ENCODE data around the gene B9D2.

Gene B9D2

DNA sequence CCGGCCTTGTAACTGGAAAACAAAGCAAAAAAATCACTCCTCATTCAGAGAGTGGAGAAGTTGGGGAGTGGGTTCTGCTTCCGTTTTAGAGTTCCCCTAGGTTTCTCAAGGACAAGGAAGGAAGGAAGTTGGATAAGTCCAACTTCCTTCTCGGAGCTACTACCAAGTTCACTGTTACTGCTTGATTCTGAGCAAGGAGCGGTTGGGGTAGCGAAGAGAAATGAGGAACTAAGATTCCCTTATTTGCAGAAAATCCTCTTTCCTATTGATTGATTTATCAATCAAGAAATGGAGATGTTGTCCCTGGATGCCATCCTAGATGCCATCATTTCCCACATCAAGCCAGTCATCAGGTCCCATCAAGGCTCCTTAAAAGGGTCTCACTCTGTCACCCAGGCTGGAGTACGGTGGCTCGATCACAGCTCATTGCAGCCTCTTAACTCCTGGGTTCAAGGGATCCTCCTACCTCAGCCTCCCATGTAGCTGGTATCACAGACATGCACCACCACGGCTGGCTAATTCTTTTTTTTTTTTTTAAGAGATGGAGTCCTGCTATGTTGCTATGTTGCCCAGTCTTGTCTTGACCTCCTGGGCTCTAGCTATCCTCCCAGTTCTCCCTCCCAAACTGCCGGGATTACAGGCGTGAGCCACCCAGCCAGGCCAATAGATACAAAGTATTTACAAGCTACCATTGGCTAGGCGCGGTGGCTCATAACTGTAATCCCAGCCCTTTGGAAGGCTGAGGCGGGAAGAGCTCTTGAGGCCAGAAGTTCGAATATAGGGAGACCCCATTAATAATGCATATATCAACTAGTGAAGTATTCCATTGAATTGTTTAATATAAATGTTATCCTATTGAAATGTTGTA, 809 bp upstream of the B9D2 start (continued):
- TF ChIP-seq, protein P1, sequence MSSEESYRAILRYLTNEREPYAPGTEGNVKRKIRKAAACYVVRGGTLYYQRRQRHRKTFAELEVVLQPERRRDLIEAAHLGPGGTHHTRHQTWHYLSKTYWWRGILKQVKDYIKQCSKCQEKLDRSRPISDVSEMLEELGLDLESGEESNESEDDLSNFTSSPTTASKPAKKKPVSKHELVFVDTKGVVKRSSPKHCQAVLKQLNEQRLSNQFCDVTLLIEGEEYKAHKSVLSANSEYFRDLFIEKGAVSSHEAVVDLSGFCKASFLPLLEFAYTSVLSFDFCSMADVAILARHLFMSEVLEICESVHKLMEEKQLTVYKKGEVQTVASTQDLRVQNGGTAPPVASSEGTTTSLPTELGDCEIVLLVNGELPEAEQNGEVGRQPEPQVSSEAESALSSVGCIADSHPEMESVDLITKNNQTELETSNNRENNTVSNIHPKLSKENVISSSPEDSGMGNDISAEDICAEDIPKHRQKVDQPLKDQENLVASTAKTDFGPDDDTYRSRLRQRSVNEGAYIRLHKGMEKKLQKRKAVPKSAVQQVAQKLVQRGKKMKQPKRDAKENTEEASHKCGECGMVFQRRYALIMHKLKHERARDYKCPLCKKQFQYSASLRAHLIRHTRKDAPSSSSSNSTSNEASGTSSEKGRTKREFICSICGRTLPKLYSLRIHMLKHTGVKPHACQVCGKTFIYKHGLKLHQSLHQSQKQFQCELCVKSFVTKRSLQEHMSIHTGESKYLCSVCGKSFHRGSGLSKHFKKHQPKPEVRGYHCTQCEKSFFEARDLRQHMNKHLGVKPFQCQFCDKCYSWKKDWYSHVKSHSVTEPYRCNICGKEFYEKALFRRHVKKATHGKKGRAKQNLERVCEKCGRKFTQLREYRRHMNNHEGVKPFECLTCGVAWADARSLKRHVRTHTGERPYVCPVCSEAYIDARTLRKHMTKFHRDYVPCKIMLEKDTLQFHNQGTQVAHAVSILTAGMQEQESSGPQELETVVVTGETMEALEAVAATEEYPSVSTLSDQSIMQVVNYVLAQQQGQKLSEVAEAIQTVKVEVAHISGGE (tag by site-specific recombination; conservative IDR thresholded peaks at IDR 0.05; ENCODE audit: low read depth): peak; percentile 41
- TF ChIP-seq, protein P2, sequence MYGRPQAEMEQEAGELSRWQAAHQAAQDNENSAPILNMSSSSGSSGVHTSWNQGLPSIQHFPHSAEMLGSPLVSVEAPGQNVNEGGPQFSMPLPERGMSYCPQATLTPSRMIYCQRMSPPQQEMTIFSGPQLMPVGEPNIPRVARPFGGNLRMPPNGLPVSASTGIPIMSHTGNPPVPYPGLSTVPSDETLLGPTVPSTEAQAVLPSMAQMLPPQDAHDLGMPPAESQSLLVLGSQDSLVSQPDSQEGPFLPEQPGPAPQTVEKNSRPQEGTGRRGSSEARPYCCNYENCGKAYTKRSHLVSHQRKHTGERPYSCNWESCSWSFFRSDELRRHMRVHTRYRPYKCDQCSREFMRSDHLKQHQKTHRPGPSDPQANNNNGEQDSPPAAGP (tag by site-specific recombination; IDR thresholded peaks at IDR 0.05): no peak
- TF ChIP-seq ZNF311 (tag by site-specific recombination; IDR thresholded peaks at IDR 0.05; ENCODE audit: borderline replicate concordance): no peak
- TF ChIP-seq ZNF394 (tag by site-specific recombination; IDR thresholded peaks at IDR 0.05; ENCODE audit: borderline replicate concordance): 0 out of 2 replicates have a peak, but pooled peaks have one; percentile 7
- TF ChIP-seq ZNF37A (tag by site-specific recombination; IDR thresholded peaks at IDR 0.05): no peak
- no peak for TF ChIP-seq YY1 (tag by site-specific recombination; IDR thresholded peaks at IDR 0.05)
- no peak for TF ChIP-seq KLF10 (tag by site-specific recombination; IDR thresholded peaks at IDR 0.05)
- no peak for TF ChIP-seq IKZF3 (tag by site-specific recombination; IDR thresholded peaks at IDR 0.05)
- TF ChIP-seq, protein P3, sequence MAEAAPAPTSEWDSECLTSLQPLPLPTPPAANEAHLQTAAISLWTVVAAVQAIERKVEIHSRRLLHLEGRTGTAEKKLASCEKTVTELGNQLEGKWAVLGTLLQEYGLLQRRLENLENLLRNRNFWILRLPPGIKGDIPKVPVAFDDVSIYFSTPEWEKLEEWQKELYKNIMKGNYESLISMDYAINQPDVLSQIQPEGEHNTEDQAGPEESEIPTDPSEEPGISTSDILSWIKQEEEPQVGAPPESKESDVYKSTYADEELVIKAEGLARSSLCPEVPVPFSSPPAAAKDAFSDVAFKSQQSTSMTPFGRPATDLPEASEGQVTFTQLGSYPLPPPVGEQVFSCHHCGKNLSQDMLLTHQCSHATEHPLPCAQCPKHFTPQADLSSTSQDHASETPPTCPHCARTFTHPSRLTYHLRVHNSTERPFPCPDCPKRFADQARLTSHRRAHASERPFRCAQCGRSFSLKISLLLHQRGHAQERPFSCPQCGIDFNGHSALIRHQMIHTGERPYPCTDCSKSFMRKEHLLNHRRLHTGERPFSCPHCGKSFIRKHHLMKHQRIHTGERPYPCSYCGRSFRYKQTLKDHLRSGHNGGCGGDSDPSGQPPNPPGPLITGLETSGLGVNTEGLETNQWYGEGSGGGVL (tag by site-specific recombination; IDR thresholded peaks at IDR 0.05): no peak
- TF ChIP-seq, protein P4, sequence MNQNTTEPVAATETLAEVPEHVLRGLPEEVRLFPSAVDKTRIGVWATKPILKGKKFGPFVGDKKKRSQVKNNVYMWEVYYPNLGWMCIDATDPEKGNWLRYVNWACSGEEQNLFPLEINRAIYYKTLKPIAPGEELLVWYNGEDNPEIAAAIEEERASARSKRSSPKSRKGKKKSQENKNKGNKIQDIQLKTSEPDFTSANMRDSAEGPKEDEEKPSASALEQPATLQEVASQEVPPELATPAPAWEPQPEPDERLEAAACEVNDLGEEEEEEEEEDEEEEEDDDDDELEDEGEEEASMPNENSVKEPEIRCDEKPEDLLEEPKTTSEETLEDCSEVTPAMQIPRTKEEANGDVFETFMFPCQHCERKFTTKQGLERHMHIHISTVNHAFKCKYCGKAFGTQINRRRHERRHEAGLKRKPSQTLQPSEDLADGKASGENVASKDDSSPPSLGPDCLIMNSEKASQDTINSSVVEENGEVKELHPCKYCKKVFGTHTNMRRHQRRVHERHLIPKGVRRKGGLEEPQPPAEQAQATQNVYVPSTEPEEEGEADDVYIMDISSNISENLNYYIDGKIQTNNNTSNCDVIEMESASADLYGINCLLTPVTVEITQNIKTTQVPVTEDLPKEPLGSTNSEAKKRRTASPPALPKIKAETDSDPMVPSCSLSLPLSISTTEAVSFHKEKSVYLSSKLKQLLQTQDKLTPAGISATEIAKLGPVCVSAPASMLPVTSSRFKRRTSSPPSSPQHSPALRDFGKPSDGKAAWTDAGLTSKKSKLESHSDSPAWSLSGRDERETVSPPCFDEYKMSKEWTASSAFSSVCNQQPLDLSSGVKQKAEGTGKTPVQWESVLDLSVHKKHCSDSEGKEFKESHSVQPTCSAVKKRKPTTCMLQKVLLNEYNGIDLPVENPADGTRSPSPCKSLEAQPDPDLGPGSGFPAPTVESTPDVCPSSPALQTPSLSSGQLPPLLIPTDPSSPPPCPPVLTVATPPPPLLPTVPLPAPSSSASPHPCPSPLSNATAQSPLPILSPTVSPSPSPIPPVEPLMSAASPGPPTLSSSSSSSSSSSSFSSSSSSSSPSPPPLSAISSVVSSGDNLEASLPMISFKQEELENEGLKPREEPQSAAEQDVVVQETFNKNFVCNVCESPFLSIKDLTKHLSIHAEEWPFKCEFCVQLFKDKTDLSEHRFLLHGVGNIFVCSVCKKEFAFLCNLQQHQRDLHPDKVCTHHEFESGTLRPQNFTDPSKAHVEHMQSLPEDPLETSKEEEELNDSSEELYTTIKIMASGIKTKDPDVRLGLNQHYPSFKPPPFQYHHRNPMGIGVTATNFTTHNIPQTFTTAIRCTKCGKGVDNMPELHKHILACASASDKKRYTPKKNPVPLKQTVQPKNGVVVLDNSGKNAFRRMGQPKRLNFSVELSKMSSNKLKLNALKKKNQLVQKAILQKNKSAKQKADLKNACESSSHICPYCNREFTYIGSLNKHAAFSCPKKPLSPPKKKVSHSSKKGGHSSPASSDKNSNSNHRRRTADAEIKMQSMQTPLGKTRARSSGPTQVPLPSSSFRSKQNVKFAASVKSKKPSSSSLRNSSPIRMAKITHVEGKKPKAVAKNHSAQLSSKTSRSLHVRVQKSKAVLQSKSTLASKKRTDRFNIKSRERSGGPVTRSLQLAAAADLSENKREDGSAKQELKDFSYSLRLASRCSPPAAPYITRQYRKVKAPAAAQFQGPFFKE (tag by site-specific recombination; IDR thresholded peaks at IDR 0.05; ENCODE audit: borderline replicate concordance): no peak
- no peak; the same call in none of the 2 replicates for TF ChIP-seq MZF1 (tag by site-specific recombination; IDR thresholded peaks at IDR 0.05; ENCODE audit: borderline replicate concordance)
- no peak for TF ChIP-seq HOXD13 (CRISPR knock-in tag; IDR thresholded peaks at IDR 0.05; ENCODE audit: borderline replicate concordance)
- no peak for TF ChIP-seq ZNF221 (tag by site-specific recombination; IDR thresholded peaks at IDR 0.05; ENCODE audit: borderline replicate concordance)
- no peak; the same call in 1 of the 2 replicates for TF ChIP-seq ZFP37 (tag by site-specific recombination; IDR thresholded peaks at IDR 0.05)
- TF ChIP-seq ZNF837 (tag by site-specific recombination; IDR thresholded peaks at IDR 0.05): no peak
- TF ChIP-seq, protein P5, sequence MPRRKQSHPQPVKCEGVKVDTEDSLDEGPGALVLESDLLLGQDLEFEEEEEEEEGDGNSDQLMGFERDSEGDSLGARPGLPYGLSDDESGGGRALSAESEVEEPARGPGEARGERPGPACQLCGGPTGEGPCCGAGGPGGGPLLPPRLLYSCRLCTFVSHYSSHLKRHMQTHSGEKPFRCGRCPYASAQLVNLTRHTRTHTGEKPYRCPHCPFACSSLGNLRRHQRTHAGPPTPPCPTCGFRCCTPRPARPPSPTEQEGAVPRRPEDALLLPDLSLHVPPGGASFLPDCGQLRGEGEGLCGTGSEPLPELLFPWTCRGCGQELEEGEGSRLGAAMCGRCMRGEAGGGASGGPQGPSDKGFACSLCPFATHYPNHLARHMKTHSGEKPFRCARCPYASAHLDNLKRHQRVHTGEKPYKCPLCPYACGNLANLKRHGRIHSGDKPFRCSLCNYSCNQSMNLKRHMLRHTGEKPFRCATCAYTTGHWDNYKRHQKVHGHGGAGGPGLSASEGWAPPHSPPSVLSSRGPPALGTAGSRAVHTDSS (tag by site-specific recombination; IDR thresholded peaks at IDR 0.05): 0 out of 2 replicates have a peak, but pooled peaks have one; percentile 37
- TF ChIP-seq ZNF391 (tag by site-specific recombination; IDR thresholded peaks at IDR 0.05; ENCODE audit: borderline replicate concordance, low read depth): no peak
- no peak for TF ChIP-seq GFI1B (tag by site-specific recombination; IDR thresholded peaks at IDR 0.05)
- TF ChIP-seq ZEB2 (tag by site-specific recombination; IDR thresholded peaks at IDR 0.05): no peak
- TF ChIP-seq ZNF791 (tag by site-specific recombination; IDR thresholded peaks at IDR 0.05): no peak
- no peak for TF ChIP-seq ZNF146 (tag by site-specific recombination; IDR thresholded peaks at IDR 0.05)
- no peak for TF ChIP-seq PRDM1 (tag by site-specific recombination; IDR thresholded peaks at IDR 0.05)
- TF ChIP-seq, protein P6, sequence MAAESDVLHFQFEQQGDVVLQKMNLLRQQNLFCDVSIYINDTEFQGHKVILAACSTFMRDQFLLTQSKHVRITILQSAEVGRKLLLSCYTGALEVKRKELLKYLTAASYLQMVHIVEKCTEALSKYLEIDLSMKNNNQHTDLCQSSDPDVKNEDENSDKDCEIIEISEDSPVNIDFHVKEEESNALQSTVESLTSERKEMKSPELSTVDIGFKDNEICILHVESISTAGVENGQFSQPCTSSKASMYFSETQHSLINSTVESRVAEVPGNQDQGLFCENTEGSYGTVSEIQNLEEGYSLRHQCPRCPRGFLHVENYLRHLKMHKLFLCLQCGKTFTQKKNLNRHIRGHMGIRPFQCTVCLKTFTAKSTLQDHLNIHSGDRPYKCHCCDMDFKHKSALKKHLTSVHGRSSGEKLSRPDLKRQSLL (tag by site-specific recombination; IDR thresholded peaks at IDR 0.05): 0 out of 2 replicates have a peak, but pooled peaks have one; percentile 22
- TF ChIP-seq MEIS1 (CRISPR knock-in tag; IDR thresholded peaks at IDR 0.05; ENCODE audit: borderline replicate concordance): no peak
